ENCODE measurements around the gene DYNC2H1. TPM values are rescaled to one million over a fixed set of nuclear protein-coding genes. Genes with fewer than 3 reads are reported as not detected.
"Not testable (repeated sequence)": the region's sequence is repeated elsewhere in the genome, so short reads cannot be mapped to it uniquely, and the experiment has no call there.

DYNC2H1 gene
- total RNA-seq, 1 donor, result 44.9 TPM

GRCh38 chr11:103112364-103112763, 3.1 kb downstream of the DYNC2H1 start:
- no peak overlapping the region for H3K4me3 ChIP-seq (ENCODE audit: low read depth, low read length)
- no peak for DNase-seq (ENCODE audit: low read depth)
- TF ChIP-seq CTCF (IDR thresholded peaks at IDR 0.05; ENCODE audit: insufficient read depth, low read depth, low read length), result no peak

GRCh38 chr11:103114836-103115235, 5.6 kb downstream of the DYNC2H1 start:
- H3K4me3 ChIP-seq (ENCODE audit: low read depth, low read length), result no peak overlapping the region
- no peak for TF ChIP-seq CTCF (IDR thresholded peaks at IDR 0.05; ENCODE audit: insufficient read depth, low read depth, low read length)
- DNase-seq (ENCODE audit: low read depth), result no peak

GRCh38 chr11:103125462-103125861, 16.2 kb downstream of the DYNC2H1 start:
- no peak overlapping the region for H3K4me3 ChIP-seq (ENCODE audit: low read depth, low read length)
- no peak for TF ChIP-seq CTCF (IDR thresholded peaks at IDR 0.05; ENCODE audit: insufficient read depth, low read depth, low read length)
- DNase-seq (ENCODE audit: low read depth), result no peak

- not testable (repeated sequence) for DNase-seq (ENCODE audit: low read depth); H3K4me3 ChIP-seq (ENCODE audit: low read depth, low read length)
These were observed 32.8 kb downstream of the DYNC2H1 start for GRCh38 chr11:103141986-103142385.

- no peak for TF ChIP-seq CTCF (IDR thresholded peaks at IDR 0.05; ENCODE audit: insufficient read depth, low read depth, low read length)
- H3K4me3 ChIP-seq (ENCODE audit: low read depth, low read length), result no peak overlapping the region
- DNase-seq (ENCODE audit: low read depth), result no peak
These were observed 38.4 kb downstream of the DYNC2H1 start for GRCh38 chr11:103147627-103148026.

GRCh38 chr11:103157542-103157941, 48.3 kb downstream of the DYNC2H1 start:
- no peak for DNase-seq (ENCODE audit: low read depth)
- TF ChIP-seq CTCF (IDR thresholded peaks at IDR 0.05; ENCODE audit: insufficient read depth, low read depth, low read length), result no peak
- H3K4me3 ChIP-seq (ENCODE audit: low read depth, low read length), result no peak overlapping the region

- TF ChIP-seq CTCF (IDR thresholded peaks at IDR 0.05; ENCODE audit: insufficient read depth, low read depth, low read length), result no peak
- no peak overlapping the region for H3K4me3 ChIP-seq (ENCODE audit: low read depth, low read length)
- no peak for DNase-seq (ENCODE audit: low read depth)
These were observed 55.0 kb downstream of the DYNC2H1 start for GRCh38 chr11:103164093-103164796.
